ENCODE data around the gene TSPAN32. TPM values are rescaled to one million over a fixed set of nuclear protein-coding genes. Genes with fewer than 3 reads are reported as not detected.

TSPAN32 gene
- total RNA-seq, 1 donor from 2014 or later: 4.5 TPM

DNA sequence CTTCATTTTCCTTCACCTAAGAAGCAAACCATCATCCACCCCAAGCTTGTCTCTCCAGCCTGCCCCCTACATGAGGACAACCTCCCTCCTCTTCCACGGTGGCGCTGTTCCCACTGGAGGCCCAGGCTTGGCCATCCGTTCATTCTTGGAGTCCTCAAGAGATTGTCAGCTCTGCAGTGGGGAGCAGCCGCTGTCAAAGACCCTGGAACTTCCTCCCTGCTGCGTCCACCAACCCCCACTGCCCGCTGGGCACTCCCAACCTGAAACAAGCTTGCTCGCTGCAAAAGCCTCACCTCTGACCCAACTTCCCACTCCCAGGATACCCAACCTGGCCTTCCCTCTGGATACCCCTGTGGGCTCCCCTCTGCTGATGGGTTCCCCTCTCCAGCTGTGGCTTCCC, 64.9 kb downstream of the TSPAN32 start:
- no peak overlapping the region for H3K4me3 Mint-ChIP-seq (ENCODE audit: low read depth)
- H3K36me3 Mint-ChIP-seq (ENCODE audit: insufficient read depth): no peaks in the 10 kb centered on the region
- H3K9me3 Mint-ChIP-seq (ENCODE audit: low read depth): no peaks in the 10 kb centered on the region
- H3K4me1 Mint-ChIP-seq (ENCODE audit: low read depth): peaks cover 2% of the 10 kb centered on the region
- no peak for DNase-seq (ENCODE audit: low spot score, unreplicated experiment)
- TF ChIP-seq, protein P1, sequence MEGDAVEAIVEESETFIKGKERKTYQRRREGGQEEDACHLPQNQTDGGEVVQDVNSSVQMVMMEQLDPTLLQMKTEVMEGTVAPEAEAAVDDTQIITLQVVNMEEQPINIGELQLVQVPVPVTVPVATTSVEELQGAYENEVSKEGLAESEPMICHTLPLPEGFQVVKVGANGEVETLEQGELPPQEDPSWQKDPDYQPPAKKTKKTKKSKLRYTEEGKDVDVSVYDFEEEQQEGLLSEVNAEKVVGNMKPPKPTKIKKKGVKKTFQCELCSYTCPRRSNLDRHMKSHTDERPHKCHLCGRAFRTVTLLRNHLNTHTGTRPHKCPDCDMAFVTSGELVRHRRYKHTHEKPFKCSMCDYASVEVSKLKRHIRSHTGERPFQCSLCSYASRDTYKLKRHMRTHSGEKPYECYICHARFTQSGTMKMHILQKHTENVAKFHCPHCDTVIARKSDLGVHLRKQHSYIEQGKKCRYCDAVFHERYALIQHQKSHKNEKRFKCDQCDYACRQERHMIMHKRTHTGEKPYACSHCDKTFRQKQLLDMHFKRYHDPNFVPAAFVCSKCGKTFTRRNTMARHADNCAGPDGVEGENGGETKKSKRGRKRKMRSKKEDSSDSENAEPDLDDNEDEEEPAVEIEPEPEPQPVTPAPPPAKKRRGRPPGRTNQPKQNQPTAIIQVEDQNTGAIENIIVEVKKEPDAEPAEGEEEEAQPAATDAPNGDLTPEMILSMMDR (IDR thresholded peaks at IDR 0.05; ENCODE audit: unreplicated experiment): no peak
- no peak overlapping the region for H3K27ac Mint-ChIP-seq
- peaks cover 20% of the 10 kb centered on the region for H3K27me3 Mint-ChIP-seq

- no peak for DNase-seq (ENCODE audit: low spot score, unreplicated experiment)
- TF ChIP-seq, protein P1 (IDR thresholded peaks at IDR 0.05; ENCODE audit: unreplicated experiment): no peak
- Mint-ChIP-seq H3K27ac (no peak overlapping the region), H3K4me1 (ENCODE audit: low read depth) (peaks cover 2% of the 10 kb centered on the region), H3K27me3 (peaks cover 14% of the 10 kb centered on the region), H3K9me3 (ENCODE audit: low read depth) (no peaks in the 10 kb centered on the region), H3K4me3 (ENCODE audit: low read depth) (no peak overlapping the region), H3K36me3 (ENCODE audit: insufficient read depth) (no peaks in the 10 kb centered on the region)
These were observed 65.7 kb downstream of the TSPAN32 start for GRCh38 chr11:2367266-2368160.

Other genes starting within 250 kb of the TSPAN32 start
- gene IGF2, start 162.6 kb upstream of the TSPAN32 start, total RNA-seq: 4,678 and 5,100 TPM in 2 replicates
- 68.7 and 75.2 TPM in 2 replicates for gene INS, start 140.8 kb upstream of the TSPAN32 start, total RNA-seq
- gene TH, start 130.2 kb upstream of the TSPAN32 start, total RNA-seq: 0.53 and 1.1 TPM in 2 replicates
- gene ASCL2, start 31.4 kb upstream of the TSPAN32 start, total RNA-seq: 1.6 and 2.4 TPM in 2 replicates
- gene C11orf21, start 95 bp upstream of the TSPAN32 start, total RNA-seq: 0.69 and 0.87 TPM in 2 replicates
- 166 and 171 TPM in 2 replicates for gene CD81, start 75.3 kb downstream of the TSPAN32 start, total RNA-seq
- gene TSSC4, start 98.7 kb downstream of the TSPAN32 start, total RNA-seq: 50.2 and 54.5 TPM in 2 replicates
- gene TRPM5, start 142.5 kb downstream of the TSPAN32 start, total RNA-seq: 0.46 and 0.84 TPM in 2 replicates
- gene KCNQ1, start 143.0 kb downstream of the TSPAN32 start, total RNA-seq: 3.1 and 3.3 TPM in 2 replicates

Measured in progenitor cell of endocrine pancreas (in vitro differentiated cells).